ENCODE measurements around the gene NUP88.
A peak's percentile ranks its signal among the peaks of the same experiment; 100 is the strongest.
"Not testable (repeated sequence)": the region's sequence is repeated elsewhere in the genome, so short reads cannot be mapped to it uniquely, and the experiment has no call there.

NUP88 gene

GRCh38 chr17:5419356-5419958 is at the start of gene NUP88:
TSS of gene NUP88 (minus strand) at chr17:5419662. CDS start at chr17:5419650, 12 bp downstream.
- DNase-seq: peak; percentile 95

GRCh38 chr17:5468075-5468473 is 48.6 kb upstream of the NUP88 start:
- DNase-seq: no peak

GRCh38 chr17:5467416-5467815 is 48.0 kb upstream of the NUP88 start:
- no peak for DNase-seq

GRCh38 chr17:5466295-5466694 is 46.8 kb upstream of the NUP88 start:
- DNase-seq: no peak

GRCh38 chr17:5464717-5465507 is 45.5 kb upstream of the NUP88 start:
- no peak for DNase-seq

- DNase-seq: no peak
These were observed 27.3 kb upstream of the NUP88 start for GRCh38 chr17:5446786-5447185.

- DNase-seq: no peak
These were observed 24.7 kb upstream of the NUP88 start for GRCh38 chr17:5444209-5444608.

- DNase-seq: no peak
These were observed 24.3 kb upstream of the NUP88 start for GRCh38 chr17:5443728-5444127.

GRCh38 chr17:5439446-5439764 is 19.9 kb upstream of the NUP88 start:
- no peak for DNase-seq

GRCh38 chr17:5438716-5439445 is 19.4 kb upstream of the NUP88 start, which contains the start of gene C1QBP:
TSS of gene C1QBP (minus strand) at chr17:5439155. CDS start at chr17:5439073, 82 bp downstream.
- peak; percentile 93 for DNase-seq

GRCh38 chr17:5437721-5438317 is 18.4 kb upstream of the NUP88 start:
- DNase-seq: no peak

GRCh38 chr17:5435781-5436315 is 16.4 kb upstream of the NUP88 start:
- DNase-seq: not testable (repeated sequence)

GRCh38 chr17:5434984-5435383 is 15.5 kb upstream of the NUP88 start:
- DNase-seq: no peak

GRCh38 chr17:5431949-5432556 is 12.6 kb upstream of the NUP88 start:
- DNase-seq: no peak

GRCh38 chr17:5431234-5431633 is 11.8 kb upstream of the NUP88 start:
- not testable (repeated sequence) for DNase-seq

GRCh38 chr17:5430413-5430999 is 11.0 kb upstream of the NUP88 start:
- DNase-seq: no peak

- no peak for DNase-seq
These were observed 9.9 kb upstream of the NUP88 start for GRCh38 chr17:5429191-5429887.

- no peak for DNase-seq
These were observed 6.4 kb upstream of the NUP88 start for GRCh38 chr17:5425826-5426225.

- DNase-seq: no peak
These were observed 5.4 kb upstream of the NUP88 start for GRCh38 chr17:5424909-5425308.

- DNase-seq: no peak
These were observed 3.0 kb upstream of the NUP88 start for GRCh38 chr17:5422505-5422904.

- peak; percentile 86 for DNase-seq
These were observed 644 bp upstream of the NUP88 start, which contains the start of gene RPAIN for GRCh38 chr17:5419959-5420653. TSS of gene RPAIN (plus strand) at chr17:5420182. CDS start at chr17:5420211, 29 bp downstream.

Measured in CD4-positive, alpha-beta T cell treated with Interleukin-6 for 4 hours (primary cell).